KMS-11 (cell line): ENCODE data around the gene STK32B.

Source experiments
- H2AFZ ChIP-seq: fragments of 200-600 bp; sonication (generic); 2 replicates; pipeline ENCODE4 v1.6.1; 2016; ENCODE audit warnings: antibody characterized with exemption, mixed run types, low read depth
- H3K27ac ChIP-seq: fragments of 200-600 bp; sonication (generic); 2 replicates; pipeline ENCODE4 v1.6.1; 2016; ENCODE audit warnings: mild to moderate bottlenecking, mixed run types
- H3K27me3 ChIP-seq: fragments of 200-600 bp; sonication (generic); 2 replicates; pipeline ENCODE4 v1.6.1; 2017; ENCODE audit warnings: mild to moderate bottlenecking, low read depth, mixed run types, moderate library complexity; ENCODE audit not compliant: insufficient read depth
- H3K36me3 ChIP-seq: fragments of 200-600 bp; sonication (generic); 2 replicates; pipeline ENCODE4 v1.6.1; 2017; ENCODE audit warnings: mild to moderate bottlenecking, mixed run types; ENCODE audit not compliant: insufficient read depth
- H3K4me1 ChIP-seq: fragments of 200-600 bp; sonication (generic); 2 replicates; pipeline ENCODE4 v1.6.1; 2016; ENCODE audit warnings: mild to moderate bottlenecking, low read depth, mixed run types; ENCODE audit not compliant: poor library complexity, severe bottlenecking
- H3K4me2 ChIP-seq: fragments of 200-600 bp; sonication (generic); 2 replicates; pipeline ENCODE4 v1.7.0; 2016; ENCODE audit warnings: mild to moderate bottlenecking, mixed run types
- H3K4me3 ChIP-seq: fragments of 200-600 bp; sonication (generic); IDR thresholded peaks from 2 replicates; pipeline ENCODE4 v1.6.1; 2017; ENCODE audit warnings: low read depth, low read length, mixed read lengths; ENCODE audit not compliant: insufficient read depth
- H3K79me2 ChIP-seq: fragments of 200-600 bp; sonication (generic); 2 replicates; pipeline ENCODE4 v1.6.1; 2016; ENCODE audit warnings: low read depth, mixed run types; ENCODE audit not compliant: insufficient read depth
- H3K9ac ChIP-seq: fragments of 200-600 bp; sonication (generic); 2 replicates; pipeline ENCODE4 v1.6.1; 2016; ENCODE audit warnings: mild to moderate bottlenecking, mixed run types
- H4K20me1 ChIP-seq: fragments of 200-600 bp; sonication (generic); 2 replicates; pipeline ENCODE4 v1.6.1; 2016; ENCODE audit warnings: mild to moderate bottlenecking, mixed run types; ENCODE audit not compliant: insufficient read depth
- TF ChIP-seq, protein P1 (sequence below): fragments of 200-600 bp; sonication (generic); conservative IDR thresholded peaks from 2 replicates; pipeline ENCODE4 v1.6.1; 2017; ENCODE audit warnings: low read depth, mild to moderate bottlenecking, antibody characterized with exemption, low read length, moderate library complexity, mixed read lengths

Gene STK32B

GRCh38 chr4:5455003-5455585 lies 403.8 kb downstream of the STK32B start:
- Histone ChIP-seq H3K79me2 (no peaks in the 10 kb centered on the region), H3K27me3 (no peaks in the 10 kb centered on the region), H3K27ac (no peak overlapping the region), H3K4me1 (no peaks in the 10 kb centered on the region), H3K36me3 (no peaks in the 10 kb centered on the region), H3K4me2 (no peak overlapping the region), H4K20me1 (no peaks in the 10 kb centered on the region), H3K4me3 (no peak overlapping the region), H3K9ac (no peak overlapping the region), H2AFZ (no peak overlapping the region)
- TF ChIP-seq, protein P1, sequence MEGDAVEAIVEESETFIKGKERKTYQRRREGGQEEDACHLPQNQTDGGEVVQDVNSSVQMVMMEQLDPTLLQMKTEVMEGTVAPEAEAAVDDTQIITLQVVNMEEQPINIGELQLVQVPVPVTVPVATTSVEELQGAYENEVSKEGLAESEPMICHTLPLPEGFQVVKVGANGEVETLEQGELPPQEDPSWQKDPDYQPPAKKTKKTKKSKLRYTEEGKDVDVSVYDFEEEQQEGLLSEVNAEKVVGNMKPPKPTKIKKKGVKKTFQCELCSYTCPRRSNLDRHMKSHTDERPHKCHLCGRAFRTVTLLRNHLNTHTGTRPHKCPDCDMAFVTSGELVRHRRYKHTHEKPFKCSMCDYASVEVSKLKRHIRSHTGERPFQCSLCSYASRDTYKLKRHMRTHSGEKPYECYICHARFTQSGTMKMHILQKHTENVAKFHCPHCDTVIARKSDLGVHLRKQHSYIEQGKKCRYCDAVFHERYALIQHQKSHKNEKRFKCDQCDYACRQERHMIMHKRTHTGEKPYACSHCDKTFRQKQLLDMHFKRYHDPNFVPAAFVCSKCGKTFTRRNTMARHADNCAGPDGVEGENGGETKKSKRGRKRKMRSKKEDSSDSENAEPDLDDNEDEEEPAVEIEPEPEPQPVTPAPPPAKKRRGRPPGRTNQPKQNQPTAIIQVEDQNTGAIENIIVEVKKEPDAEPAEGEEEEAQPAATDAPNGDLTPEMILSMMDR, result no peak

- H3K4me2 ChIP-seq, result no peak overlapping the region
- no peaks in the 10 kb centered on the region for H3K36me3 ChIP-seq
Measured at GRCh38 chr4:5456296-5456845, 405.1 kb downstream of the STK32B start.

DNA sequence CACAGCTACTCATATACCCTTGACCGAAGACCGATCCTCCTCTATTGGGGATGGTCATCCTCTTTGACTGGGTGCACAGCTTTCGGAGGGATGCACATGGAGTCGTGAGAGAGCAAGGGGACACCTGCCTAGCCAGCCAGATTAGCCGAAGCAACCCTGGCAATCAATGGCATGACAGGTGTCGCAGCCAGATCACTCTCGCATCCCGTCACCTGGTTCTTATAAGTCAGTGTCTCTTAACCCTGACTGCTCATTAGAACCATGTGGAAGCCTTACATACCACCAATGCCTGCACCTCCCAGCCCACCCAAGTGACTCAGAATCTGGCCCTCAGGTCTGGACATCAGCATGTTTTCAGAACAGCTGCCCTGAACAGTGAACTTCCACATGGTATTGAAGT lies 407.4 kb downstream of the STK32B start:
- Histone ChIP-seq H3K27me3 (no peaks in the 10 kb centered on the region), H3K27ac (no peak overlapping the region), H3K4me1 (no peaks in the 10 kb centered on the region), H3K9ac (no peak overlapping the region), H4K20me1 (no peaks in the 10 kb centered on the region), H3K36me3 (no peaks in the 10 kb centered on the region), H3K4me2 (no peak overlapping the region), H2AFZ (no peak overlapping the region), H3K4me3 (no peak overlapping the region), H3K79me2 (no peaks in the 10 kb centered on the region)
- TF ChIP-seq, protein P1, result no peak

More at GRCh38 chr4:5456296-5456845, 405.1 kb downstream of the STK32B start:
- Histone ChIP-seq H3K4me3 (no peak overlapping the region), H3K79me2 (no peaks in the 10 kb centered on the region), H3K27ac (no peak overlapping the region), H3K27me3 (no peaks in the 10 kb centered on the region), H2AFZ (no peak overlapping the region), H3K9ac (no peak overlapping the region), H4K20me1 (no peaks in the 10 kb centered on the region), H3K4me1 (no peaks in the 10 kb centered on the region)
- TF ChIP-seq, protein P1, result no peak

DNA sequence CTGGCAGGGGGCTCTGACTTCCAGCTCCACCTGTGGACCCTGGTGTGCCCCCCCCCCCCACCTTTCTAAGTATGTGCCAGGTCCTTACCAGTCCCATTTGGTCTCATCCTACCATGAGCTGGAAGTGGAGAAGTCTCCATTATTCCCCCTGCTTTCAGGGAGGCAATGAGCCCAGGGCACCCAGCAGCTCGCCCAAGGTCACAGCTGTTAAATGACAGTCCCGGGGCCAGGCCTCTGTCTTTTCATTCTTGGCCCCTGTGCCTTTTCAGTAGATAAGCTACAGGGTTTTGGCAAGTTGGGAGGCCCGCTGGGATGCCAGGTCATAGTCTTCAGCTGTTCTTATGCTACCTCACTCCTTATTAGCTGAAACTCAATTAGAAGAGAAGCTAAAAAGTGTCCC lies 408.0 kb downstream of the STK32B start:
- Histone ChIP-seq H4K20me1 (no peaks in the 10 kb centered on the region), H3K27me3 (no peaks in the 10 kb centered on the region), H3K4me2 (no peak overlapping the region), H3K36me3 (no peaks in the 10 kb centered on the region), H3K4me1 (no peaks in the 10 kb centered on the region), H3K9ac (no peak overlapping the region), H3K4me3 (no peak overlapping the region), H2AFZ (no peak overlapping the region), H3K79me2 (no peaks in the 10 kb centered on the region), H3K27ac (no peak overlapping the region)
- TF ChIP-seq, protein P1, result no peak
